Thoracic aorta (tissue), 2 donors: Measurements from ENCODE around the gene ATP2A2. TPM values are rescaled to one million over a fixed set of nuclear protein-coding genes. Genes with fewer than 3 reads are reported as not detected.
A peak's percentile ranks its signal among the peaks of the same experiment; 100 is the strongest.

Experiments
- ATAC-seq: fragments of 150-250 bp; one replicate; pipeline ENCODE4 v1.8.0; 2017; ENCODE audit warnings: low read depth; ENCODE audit not compliant: insufficient number of reproducible peaks, low FRiP score
- DNase-seq: peaks from one replicate; pipeline ENCODE4 v3.0.0-alpha.2; 2020; ENCODE audit warnings: low spot score
- H3K27ac ChIP-seq, 2 donors: fragments of 200-600 bp; sonication (generic); 1 replicate in 1 of 2; 2 replicates in 1 of 2; pipeline ENCODE4 v1.5.1; 2016; ENCODE audit warnings: mild to moderate bottlenecking in 2 of 2, moderate library complexity in 2 of 2
- H3K27me3 ChIP-seq: fragments of 200-600 bp; sonication (generic); replicated peaks from 2 replicates; pipeline ENCODE4 v1.6.0; 2016; ENCODE audit warnings: mild to moderate bottlenecking; ENCODE audit not compliant: insufficient read depth
- H3K36me3 ChIP-seq: fragments of 200-600 bp; sonication (generic); one replicate; pipeline ENCODE4 v1.5.1; 2016
- H3K4me1 ChIP-seq, 2 donors: fragments of 200-600 bp; sonication (generic); 1 replicate in 1 of 2; 2 replicates in 1 of 2; pipeline versions ENCODE4 v1.5.1 to v1.6.0; 2016; ENCODE audit warnings: low read depth in 2 of 2, mild to moderate bottlenecking in 1 of 2; ENCODE audit not compliant: control insufficient read depth in 1 of 2
- H3K4me3 ChIP-seq: fragments of 200-600 bp; sonication (generic); 2 replicates; pipeline ENCODE4 v1.5.1; 2016; ENCODE audit warnings: mild to moderate bottlenecking
- H3K9me3 ChIP-seq: fragments of 200-600 bp; sonication (generic); 2 replicates; pipeline ENCODE4 v1.5.1; 2016
- total RNA-seq, 2 donors: library from RNA; depleted of rRNA; stranded (reverse); fragments of >200 nt; gene quantifications; one replicate each; pipeline versions ENCODE4 v1.1.0 to v1.2.3, GENCODE V29; 2016
- TF ChIP-seq, protein P1 (sequence below): fragments of 200-600 bp; sonication (generic); IDR thresholded peaks from one replicate; pipeline ENCODE4 v1.5.1; 2019; ENCODE audit warnings: antibody characterized with exemption

The ATP2A2 gene
- 100 to 1,000 TPM; 226 to 290 TPM for total RNA-seq

DNA sequence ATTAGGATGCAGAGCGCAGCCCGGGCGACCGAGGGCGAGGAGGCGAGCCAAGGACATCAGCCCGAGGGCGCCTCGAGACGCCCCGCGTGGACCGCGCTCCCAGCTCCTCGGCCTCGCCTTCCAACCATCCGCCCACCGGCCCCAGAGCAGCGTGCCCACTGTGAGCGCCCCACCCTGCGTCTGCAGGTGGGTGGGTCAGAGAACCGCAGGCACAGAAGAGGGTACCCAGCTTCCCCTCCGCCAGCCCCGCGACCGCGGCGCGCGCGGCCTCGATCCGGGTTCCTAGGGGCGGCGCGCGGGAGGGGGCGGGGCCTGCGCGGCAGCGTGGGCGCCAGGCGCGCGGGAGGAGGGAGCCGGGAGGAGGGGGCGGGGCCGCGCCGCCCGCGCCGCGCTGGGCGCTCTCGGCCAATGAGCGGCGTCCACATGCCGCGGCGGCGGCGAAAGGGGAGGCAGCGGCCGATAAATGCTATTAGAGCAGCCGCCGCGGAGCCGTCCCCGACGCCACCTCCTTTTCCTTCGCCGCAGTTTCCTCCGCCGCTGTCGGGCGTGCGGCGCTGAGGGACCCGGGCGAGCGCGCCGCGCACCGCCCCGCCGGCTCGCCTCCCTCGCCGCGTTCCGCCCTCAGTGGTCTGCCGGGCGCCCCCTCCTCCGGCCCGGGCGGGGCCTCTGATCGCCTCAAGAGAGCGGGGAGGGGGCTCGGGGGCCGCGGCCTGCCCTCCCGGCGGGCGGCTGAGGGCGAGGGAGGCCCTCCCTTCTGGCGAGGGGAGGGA is at the start of gene ATP2A2:
TSS of gene ATP2A2 (plus strand) at position 469 of the 770 bp plus-strand sequence. CDS start 543 bp downstream, outside the sequence.
- peak; percentile 86 for ATAC-seq
- no peaks in the 10 kb centered on the region for H3K36me3 ChIP-seq
- peak; percentile 57 for DNase-seq
- no peaks in the 10 kb centered on the region for H3K9me3 ChIP-seq
- no peaks in the 10 kb centered on the region for H3K27me3 ChIP-seq
- H3K27ac ChIP-seq, result peak within 1 kb of the TSS; percentile 93 to 97
- TF ChIP-seq, protein P1, sequence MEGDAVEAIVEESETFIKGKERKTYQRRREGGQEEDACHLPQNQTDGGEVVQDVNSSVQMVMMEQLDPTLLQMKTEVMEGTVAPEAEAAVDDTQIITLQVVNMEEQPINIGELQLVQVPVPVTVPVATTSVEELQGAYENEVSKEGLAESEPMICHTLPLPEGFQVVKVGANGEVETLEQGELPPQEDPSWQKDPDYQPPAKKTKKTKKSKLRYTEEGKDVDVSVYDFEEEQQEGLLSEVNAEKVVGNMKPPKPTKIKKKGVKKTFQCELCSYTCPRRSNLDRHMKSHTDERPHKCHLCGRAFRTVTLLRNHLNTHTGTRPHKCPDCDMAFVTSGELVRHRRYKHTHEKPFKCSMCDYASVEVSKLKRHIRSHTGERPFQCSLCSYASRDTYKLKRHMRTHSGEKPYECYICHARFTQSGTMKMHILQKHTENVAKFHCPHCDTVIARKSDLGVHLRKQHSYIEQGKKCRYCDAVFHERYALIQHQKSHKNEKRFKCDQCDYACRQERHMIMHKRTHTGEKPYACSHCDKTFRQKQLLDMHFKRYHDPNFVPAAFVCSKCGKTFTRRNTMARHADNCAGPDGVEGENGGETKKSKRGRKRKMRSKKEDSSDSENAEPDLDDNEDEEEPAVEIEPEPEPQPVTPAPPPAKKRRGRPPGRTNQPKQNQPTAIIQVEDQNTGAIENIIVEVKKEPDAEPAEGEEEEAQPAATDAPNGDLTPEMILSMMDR, result no peak
- H3K4me1 ChIP-seq, result peaks cover 6 to 60% of the 10 kb centered on the region in 2 donors
- H3K4me3 ChIP-seq, result peak within 1 kb of the TSS; percentile 93

- no peaks in the 10 kb centered on the region for H3K36me3 ChIP-seq
- H3K9me3 ChIP-seq, result no peaks in the 10 kb centered on the region
- no peak for DNase-seq
- no peaks in the 10 kb centered on the region for H3K27me3 ChIP-seq
- TF ChIP-seq, protein P1, result no peak
- no peak overlapping the region for H3K27ac ChIP-seq
- no peak for ATAC-seq
- peaks cover 9 to 47% of the 10 kb centered on the region in 2 donors for H3K4me1 ChIP-seq
- H3K4me3 ChIP-seq, result no peak overlapping the region
Measured at GRCh38 chr12:110233212-110233903, 47.7 kb upstream of the ATP2A2 start.

DNA sequence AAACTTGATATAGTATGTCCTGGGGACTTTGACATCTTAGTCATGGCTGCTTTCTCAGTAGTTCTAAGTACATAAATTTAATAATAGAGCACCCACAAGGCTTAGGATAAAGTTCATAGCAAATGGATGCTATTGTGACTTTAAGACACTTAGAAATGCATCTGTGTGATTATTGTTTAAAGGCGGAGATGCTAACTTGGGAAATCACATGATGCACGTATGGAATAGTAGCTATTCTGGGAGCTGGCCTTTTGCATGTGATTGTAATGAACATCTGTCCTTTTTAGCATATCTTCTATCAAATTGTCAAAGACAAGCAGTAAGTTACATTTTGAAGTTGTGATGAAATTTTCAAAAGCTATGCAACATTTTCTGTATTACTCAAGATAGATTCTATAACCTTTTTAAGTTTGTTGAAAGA is 46.7 kb upstream of the ATP2A2 start:
- peak overlapping the region; percentile 10 for H3K4me3 ChIP-seq
- no peaks in the 10 kb centered on the region for H3K36me3 ChIP-seq
- TF ChIP-seq, protein P1, result no peak
- H3K27ac ChIP-seq, result peak overlapping the region; percentile 57 to 63
- H3K9me3 ChIP-seq, result no peaks in the 10 kb centered on the region
- H3K4me1 ChIP-seq, result peaks cover 9 to 47% of the 10 kb centered on the region in 2 donors
- ATAC-seq (no peak), DNase-seq (no peak)
- H3K27me3 ChIP-seq, result no peaks in the 10 kb centered on the region

DNA sequence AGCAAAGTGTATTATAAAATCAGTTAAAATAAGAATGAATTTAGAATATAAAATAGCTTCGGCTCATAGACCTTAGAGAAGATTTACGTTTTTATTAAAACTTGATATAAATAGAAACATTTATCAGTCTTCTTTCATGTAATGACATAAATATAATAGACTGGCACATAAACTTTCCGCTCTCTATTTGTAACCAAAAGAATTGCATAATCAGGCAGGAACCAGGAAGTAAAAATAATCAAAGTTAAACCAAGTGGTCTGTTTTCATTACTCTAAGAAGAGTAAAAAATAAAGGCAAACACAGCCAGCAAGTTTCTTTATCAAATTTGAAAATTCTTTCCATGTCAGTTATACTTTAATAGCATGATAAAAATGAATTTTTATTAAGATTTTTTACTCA is 46.3 kb upstream of the ATP2A2 start:
- no peaks in the 10 kb centered on the region for H3K36me3 ChIP-seq
- no peaks in the 10 kb centered on the region for H3K9me3 ChIP-seq
- TF ChIP-seq, protein P1, result no peak
- H3K27ac ChIP-seq, result peak overlapping the region; percentile 57 to 63
- DNase-seq (no peak), ATAC-seq (peak; percentile 60)
- no peaks in the 10 kb centered on the region for H3K27me3 ChIP-seq
- H3K4me3 ChIP-seq, result peak overlapping the region; percentile 10
- H3K4me1 ChIP-seq, result peaks cover 9 to 47% of the 10 kb centered on the region in 2 donors

GRCh38 chr12:110235383-110235782 is 45.7 kb upstream of the ATP2A2 start:
- H3K4me1 ChIP-seq, result peaks cover 9 to 47% of the 10 kb centered on the region in 2 donors

More at GRCh38 chr12:110235383-110235782, 45.7 kb upstream of the ATP2A2 start:
- Histone ChIP-seq H3K27ac (peak overlapping the region; percentile 57 to 63), H3K9me3 (no peaks in the 10 kb centered on the region), H3K36me3 (no peaks in the 10 kb centered on the region), H3K4me3 (peak overlapping the region; percentile 10), H3K27me3 (no peaks in the 10 kb centered on the region)
- DNase-seq, result no peak
- TF ChIP-seq, protein P1, result no peak
- ATAC-seq, result no peak
